Measurements from ENCODE around the gene DHX8.

GRCh38 chr17:43483674-43484551, at the start of gene DHX8:
- TF ChIP-seq, protein P1, sequence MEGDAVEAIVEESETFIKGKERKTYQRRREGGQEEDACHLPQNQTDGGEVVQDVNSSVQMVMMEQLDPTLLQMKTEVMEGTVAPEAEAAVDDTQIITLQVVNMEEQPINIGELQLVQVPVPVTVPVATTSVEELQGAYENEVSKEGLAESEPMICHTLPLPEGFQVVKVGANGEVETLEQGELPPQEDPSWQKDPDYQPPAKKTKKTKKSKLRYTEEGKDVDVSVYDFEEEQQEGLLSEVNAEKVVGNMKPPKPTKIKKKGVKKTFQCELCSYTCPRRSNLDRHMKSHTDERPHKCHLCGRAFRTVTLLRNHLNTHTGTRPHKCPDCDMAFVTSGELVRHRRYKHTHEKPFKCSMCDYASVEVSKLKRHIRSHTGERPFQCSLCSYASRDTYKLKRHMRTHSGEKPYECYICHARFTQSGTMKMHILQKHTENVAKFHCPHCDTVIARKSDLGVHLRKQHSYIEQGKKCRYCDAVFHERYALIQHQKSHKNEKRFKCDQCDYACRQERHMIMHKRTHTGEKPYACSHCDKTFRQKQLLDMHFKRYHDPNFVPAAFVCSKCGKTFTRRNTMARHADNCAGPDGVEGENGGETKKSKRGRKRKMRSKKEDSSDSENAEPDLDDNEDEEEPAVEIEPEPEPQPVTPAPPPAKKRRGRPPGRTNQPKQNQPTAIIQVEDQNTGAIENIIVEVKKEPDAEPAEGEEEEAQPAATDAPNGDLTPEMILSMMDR (IDR thresholded peaks at IDR 0.05; ENCODE audit: extremely low read depth in 1 of 2, insufficient read depth in 1 of 2, low read depth in 1 of 2, low read length in 2 of 2), result peak; percentile 100
- peak; percentile 90 for TF ChIP-seq POLR2A (IDR thresholded peaks at IDR 0.05; ENCODE audit: low read depth, low read length)
